Measurements from ENCODE around the gene PSPC1.

The PSPC1 gene

DNA sequence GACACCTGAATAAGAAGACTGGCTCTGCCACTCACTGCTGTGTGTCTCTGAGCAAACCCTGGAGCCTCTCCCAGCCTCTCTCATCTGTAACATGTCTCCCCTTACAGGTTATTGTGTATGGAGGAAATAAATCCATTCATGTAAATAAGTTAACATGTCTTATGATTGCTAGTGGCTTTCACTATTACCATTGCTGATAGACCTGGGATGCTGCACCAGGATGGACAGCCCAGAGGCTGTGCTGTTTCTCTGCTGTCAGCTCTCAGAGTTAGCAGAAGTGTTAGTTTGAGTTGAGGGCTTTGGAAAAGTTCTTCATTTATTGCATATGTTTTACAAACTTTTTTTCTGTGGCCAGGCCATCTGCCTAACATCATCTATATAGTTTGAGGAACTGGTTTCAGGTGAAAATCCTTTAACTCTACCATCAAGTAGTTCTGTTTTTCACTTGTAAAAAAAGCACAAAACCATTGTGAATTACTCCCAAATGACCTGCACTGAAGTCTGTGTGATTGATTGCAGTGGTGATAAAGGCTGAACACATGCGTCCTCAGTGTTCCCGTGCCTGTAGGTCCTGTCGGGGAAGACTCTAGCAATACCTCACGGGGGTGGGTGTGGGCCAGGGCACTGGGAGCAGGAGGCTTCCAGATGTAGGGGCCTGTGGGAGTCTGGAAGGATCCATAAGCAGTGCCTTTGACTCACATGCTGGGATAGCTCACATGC, 124.7 kb downstream of the PSPC1 start:
- in situ Hi-C loops (cut with HindIII; ENCODE audit: low pct_unique_long_range_greater_than_20kb, low sequenced_read_pairs) = no loop called here
- no peak for DNase-seq (ENCODE audit: low read depth in 1 of 2, low spot score in 1 of 2)
- TF ChIP-seq JUND (IDR thresholded peaks at IDR 0.05; ENCODE audit: low read depth) = no peak
